DMS114 treated with DMSO at 0.1 percent for 48 hours (cell line): ENCODE measurements around the gene RADIL.
"Not testable (repeated sequence)": the region's sequence is repeated elsewhere in the genome, so short reads cannot be mapped to it uniquely, and the experiment has no call there.

ENCODE experiments used
- DNase-seq: peaks from one replicate; lab custom pipeline; 2025; ENCODE audit not compliant: unreplicated experiment; lab: John Stamatoyannopoulos, UW

Gene RADIL

GRCh38 chr7:4809666-4810065, 73.8 kb downstream of the RADIL start:
- no peak for DNase-seq

- DNase-seq: no peak
Observed at GRCh38 chr7:4809091-4809591, 74.4 kb downstream of the RADIL start.

DNA sequence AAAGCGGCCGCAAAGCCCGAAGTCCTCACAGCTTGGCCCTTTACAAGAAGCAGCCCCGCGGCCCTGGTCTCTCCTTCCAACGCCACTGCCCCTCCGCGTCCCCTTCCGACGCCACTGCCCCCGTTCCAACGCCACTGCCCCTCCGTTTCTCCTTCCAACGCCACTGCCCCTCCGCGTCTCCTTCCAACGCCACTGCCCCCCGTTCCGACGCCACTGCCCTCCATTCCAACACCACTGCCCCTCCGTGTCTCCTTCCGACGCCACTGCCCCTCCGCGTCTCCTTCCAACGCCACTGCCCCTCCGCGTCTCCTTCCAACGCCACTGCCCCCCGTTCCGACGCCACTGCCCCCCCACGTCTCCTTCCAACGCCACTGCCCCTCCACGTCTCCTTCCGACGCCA, 75.0 kb downstream of the RADIL start:
- no peak for DNase-seq

- no peak for DNase-seq
Observed at GRCh38 chr7:4808026-4808425, 75.5 kb downstream of the RADIL start.

- no peak for DNase-seq
Observed at GRCh38 chr7:4807598-4808016, 75.9 kb downstream of the RADIL start.

- DNase-seq: no peak
Observed at GRCh38 chr7:4806983-4807597, 76.4 kb downstream of the RADIL start.

- no peak for DNase-seq
Observed at GRCh38 chr7:4805984-4806300, 77.6 kb downstream of the RADIL start.

- DNase-seq: no peak
Observed at GRCh38 chr7:4805110-4805983, 78.2 kb downstream of the RADIL start.

- DNase-seq: no peak
Observed at GRCh38 chr7:4803397-4804241, 79.9 kb downstream of the RADIL start.

DNA sequence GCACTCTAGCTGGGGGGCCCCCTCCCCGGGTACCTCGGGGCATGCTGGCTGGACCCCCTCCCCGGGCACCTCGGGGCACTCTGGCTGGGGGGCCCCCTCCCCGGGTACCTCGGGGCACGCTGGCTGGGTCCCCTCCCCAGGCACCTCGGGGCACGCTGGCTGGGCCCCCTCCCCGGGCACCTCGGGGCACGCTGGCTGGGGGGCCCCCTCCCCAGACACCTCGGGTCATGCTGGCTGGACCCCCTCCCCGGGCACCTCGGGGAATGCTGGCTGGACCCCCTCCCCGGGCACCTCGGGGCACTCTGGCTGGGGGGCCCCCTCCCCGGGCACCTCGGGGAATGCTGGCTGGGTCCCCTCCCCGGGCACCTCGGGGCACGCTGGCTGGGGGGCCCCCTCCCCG, 80.9 kb downstream of the RADIL start:
- not testable (repeated sequence) for DNase-seq

GRCh38 chr7:4801839-4802231, 81.7 kb downstream of the RADIL start:
- no peak for DNase-seq

- DNase-seq: no peak
Observed at GRCh38 chr7:4800926-4801838, 82.3 kb downstream of the RADIL start.

DNA sequence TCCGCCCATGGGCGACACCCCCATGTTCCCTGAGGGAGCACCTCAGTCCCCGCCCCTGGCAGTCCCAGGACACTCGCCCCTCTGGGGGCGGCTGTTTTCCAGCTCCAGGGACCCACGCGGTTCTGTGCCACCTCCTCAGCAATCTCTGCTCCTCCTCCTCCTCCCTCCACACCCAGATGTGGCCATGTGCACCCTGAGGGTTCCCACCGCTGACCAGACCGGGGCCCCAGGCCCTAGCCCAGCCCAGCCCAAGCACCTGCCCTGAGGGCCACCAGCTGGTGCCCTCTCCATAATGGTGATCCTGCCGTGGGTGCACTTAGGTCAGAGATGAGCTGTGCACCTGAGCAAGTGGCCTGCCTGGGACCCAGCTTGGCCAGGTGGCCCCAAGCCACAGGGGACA, 83.0 kb downstream of the RADIL start:
- DNase-seq: no peak

- no peak for DNase-seq
Observed at GRCh38 chr7:4799508-4800268, 83.8 kb downstream of the RADIL start.

DNA sequence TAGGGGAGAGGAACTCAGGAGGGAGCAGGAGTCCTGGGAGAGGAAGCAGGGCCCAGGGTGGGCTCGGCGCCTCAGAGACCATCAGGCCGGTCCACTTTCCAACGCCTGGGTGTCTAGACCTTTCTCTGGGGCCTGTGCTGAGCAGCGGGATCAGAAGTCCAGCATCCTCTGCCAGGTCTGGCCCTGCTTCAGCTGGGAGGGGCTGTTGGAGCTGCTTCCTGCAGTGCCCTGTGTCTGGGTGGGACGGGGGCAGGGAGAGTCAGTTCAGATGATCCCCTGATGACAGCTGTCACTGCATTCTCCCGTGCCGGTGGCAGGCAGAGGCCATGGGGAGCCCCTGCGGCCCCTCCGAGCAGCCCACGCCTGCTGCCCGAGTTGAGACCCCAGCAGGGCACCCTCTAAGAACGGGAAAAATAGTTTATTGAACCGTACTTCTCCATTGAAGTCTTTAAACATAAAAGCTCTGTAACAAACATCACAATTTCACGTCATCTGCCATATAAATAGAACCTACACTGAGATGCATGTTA, 84.7 kb downstream of the RADIL start:
- DNase-seq: no peak

GRCh38 chr7:4797858-4798705, 85.4 kb downstream of the RADIL start:
- DNase-seq: no peak

DNA sequence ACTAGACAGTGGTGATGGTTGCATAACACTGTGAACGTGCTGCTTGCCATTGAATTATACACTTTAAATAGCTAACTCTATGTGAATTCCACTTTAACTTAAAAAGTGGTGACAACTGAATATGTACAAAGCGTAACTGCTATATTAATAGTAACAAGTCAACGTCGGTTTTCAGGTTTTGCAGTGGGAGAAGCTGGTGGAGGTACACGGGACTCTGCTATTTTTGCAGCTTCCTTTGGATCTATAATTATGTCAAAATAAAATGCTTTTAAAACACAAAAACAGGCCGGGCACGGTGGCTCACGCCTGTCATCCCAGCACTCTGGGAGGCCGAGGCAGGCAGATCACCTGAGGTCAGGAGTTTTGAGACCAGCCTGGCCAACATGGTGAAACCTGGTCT, 87.1 kb downstream of the RADIL start:
- DNase-seq: no peak

DNA sequence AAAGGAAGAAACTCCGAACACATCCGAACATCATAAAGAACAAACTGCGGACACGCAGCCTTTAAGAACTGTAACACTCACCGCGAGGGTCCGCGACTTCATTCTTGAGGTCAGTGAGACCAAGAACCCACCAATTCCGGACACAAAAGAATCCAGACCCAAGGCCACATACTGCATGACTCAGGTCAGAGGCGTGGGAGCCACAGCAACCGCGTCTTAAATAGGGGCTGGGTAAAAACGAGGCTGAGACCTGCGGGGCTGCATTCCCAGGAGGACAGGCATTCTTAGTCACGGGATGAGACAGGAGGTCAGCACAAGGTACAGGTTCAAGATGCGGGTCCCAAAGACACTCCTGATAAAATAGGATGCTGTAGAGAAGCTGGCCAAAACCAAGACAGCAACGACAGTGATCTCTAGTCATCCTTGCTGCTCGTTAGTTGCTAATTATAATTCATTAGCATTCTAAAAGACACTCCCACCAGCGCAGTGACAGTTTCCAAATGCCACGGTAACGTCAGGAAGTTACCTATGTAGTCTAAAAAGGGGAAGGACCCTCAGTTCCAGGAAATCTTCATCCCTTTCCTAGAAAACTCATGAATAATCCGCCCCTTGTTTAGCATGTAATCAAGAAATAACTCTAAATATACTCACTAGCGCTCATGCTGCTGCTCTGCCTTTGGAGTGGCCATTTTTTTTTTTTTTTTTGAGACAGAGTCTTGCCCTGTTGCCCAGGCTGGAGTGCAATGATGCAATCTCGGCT, 88.7 kb downstream of the RADIL start:
- DNase-seq: no peak
